PFSK-1 (cell line): ENCODE data around the gene ANGEL2.

Experiments
- FOXP2 ChIP-seq: optimal IDR thresholded peaks from 2 replicates; pipeline ENCODE3; 2011; ENCODE audit warnings: borderline replicate concordance, control low read depth, inconsistent platforms; ENCODE audit not compliant: insufficient read depth; ENCODE audit errors: extremely low read length, extremely low read depth
- POLR2AphosphoS5 ChIP-seq: IDR thresholded peaks from 2 replicates; pipeline ENCODE4 v1.6.1; 2012; ENCODE audit warnings: low read depth, mild to moderate bottlenecking, control low read depth, low read length, moderate library complexity
- REST ChIP-seq, 2 experiments: IDR thresholded peaks; 2 replicates each; pipeline versions ENCODE4 v1.6.1 to v1.8.0; 2011 to 2012; ENCODE audit warnings: low read depth in 2 of 2, low read length in 2 of 2, control low read depth in 1 of 2, inconsistent platforms in 1 of 2, mild to moderate bottlenecking in 1 of 2, moderate library complexity in 1 of 2; ENCODE audit not compliant: insufficient read depth in 1 of 2
- SIN3A ChIP-seq: IDR thresholded peaks from 2 replicates; pipeline ENCODE4 v1.6.1; 2012; ENCODE audit warnings: mild to moderate bottlenecking, low read length, moderate library complexity, borderline replicate concordance; ENCODE audit not compliant: insufficient read depth
- TAF1 ChIP-seq: IDR thresholded peaks from 2 replicates; pipeline ENCODE4 v1.6.1; 2012; ENCODE audit warnings: low read length, control low read depth, borderline replicate concordance; ENCODE audit not compliant: insufficient read depth

ANGEL2 gene

DNA sequence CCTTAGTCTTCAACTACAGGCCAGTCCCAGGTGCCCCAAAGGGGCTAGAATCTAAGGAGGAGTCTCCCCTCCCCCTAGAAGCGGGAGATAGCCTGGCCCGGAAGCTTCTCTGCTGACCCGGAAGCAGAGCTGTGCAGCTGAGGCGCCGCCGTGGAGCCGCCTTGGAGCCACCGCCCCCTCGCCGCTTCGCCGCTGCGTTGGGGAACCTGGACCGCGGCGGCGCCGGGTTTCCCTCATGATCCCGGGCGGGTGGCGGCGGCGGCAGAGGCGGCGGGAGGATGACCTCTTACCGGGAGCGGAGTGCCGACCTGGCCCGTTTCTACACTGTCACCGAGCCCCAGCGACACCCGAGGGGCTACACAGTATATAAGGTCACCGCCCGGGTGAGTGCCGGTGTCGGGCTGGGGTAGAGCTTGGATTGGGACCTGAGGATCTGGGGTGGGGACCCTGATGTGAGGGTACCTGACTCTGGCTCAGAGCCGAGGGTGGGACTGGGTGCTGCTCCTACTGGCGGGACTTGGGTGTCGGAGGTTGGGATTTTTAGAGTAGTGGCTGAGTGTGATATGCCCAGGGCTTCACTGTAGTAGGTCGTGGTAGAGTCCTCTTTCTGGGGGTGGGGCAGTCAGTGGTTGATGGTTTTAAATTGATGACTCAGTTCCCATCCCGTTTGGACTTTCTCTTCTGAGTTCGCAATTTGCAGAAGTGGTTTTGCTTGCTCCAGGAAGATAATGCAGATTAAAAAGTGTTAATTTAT lies 35.6 kb upstream of the ANGEL2 start, which contains the start of gene RPS6KC1:
Gene RPS6KC1, plus strand, starts transcription at position 115 of the 754 bp plus-strand sequence. Its CDS starts 164 bp downstream, at position 279.
- TF ChIP-seq POLR2AphosphoS5: peak; percentile 82
- TF ChIP-seq FOXP2: peak; percentile 58
- TF ChIP-seq REST (IDR thresholded peaks at IDR 0.05; ENCODE audit: insufficient read depth in 1 of 2, low read depth in 2 of 2, low read length in 2 of 2): no peak
- TF ChIP-seq TAF1: 0 out of 2 replicates have a peak, but pooled peaks have one; percentile 44
- TF ChIP-seq SIN3A: peak; percentile 82; the same call in 1 of the 2 replicates

GRCh38 chr1:213050745-213051126 lies 35.1 kb upstream of the ANGEL2 start:
- no peak for TF ChIP-seq REST (IDR thresholded peaks at IDR 0.05; ENCODE audit: insufficient read depth in 1 of 2, low read depth in 2 of 2, low read length in 2 of 2)
- TF ChIP-seq POLR2AphosphoS5: no peak; the same call in 1 of the 2 replicates
- TF ChIP-seq TAF1: no peak
- no peak for TF ChIP-seq SIN3A
- no peak for TF ChIP-seq FOXP2

- no peak for TF ChIP-seq TAF1
- no peak for TF ChIP-seq REST (IDR thresholded peaks at IDR 0.05; ENCODE audit: insufficient read depth in 1 of 2, low read depth in 2 of 2, low read length in 2 of 2)
- no peak for TF ChIP-seq FOXP2
- TF ChIP-seq SIN3A: no peak
- TF ChIP-seq POLR2AphosphoS5: no peak
Measured at GRCh38 chr1:213049232-213049631, 33.6 kb upstream of the ANGEL2 start.

DNA sequence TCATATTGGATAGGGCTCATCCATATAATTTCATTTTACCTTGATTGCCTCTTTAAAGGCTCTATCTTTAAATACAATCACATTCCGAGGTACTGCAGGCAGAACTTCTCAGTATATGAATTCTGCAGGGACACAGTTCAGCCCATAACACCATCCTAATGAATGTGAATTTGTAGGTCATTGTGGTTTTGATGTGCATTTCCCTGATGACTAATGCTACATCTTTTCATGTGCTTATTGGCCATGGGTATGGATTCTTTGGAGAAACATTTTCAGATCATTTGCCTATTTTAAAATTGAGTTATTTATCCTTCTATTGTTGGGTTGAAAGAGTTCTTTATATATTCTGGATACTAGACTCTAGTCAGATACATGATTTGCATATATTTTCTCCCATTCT lies 25.8 kb upstream of the ANGEL2 start:
- TF ChIP-seq REST (IDR thresholded peaks at IDR 0.05; ENCODE audit: insufficient read depth in 1 of 2, low read depth in 2 of 2, low read length in 2 of 2) (no peak), SIN3A (no peak), POLR2AphosphoS5 (no peak), FOXP2 (no peak), TAF1 (no peak)
